ENCODE data around the gene TIMM23B.
A peak's percentile ranks its signal among the peaks of the same experiment; 100 is the strongest.
"Not testable (repeated sequence)": the region's sequence is repeated elsewhere in the genome, so short reads cannot be mapped to it uniquely, and the experiment has no call there.

Gene TIMM23B, protein sequence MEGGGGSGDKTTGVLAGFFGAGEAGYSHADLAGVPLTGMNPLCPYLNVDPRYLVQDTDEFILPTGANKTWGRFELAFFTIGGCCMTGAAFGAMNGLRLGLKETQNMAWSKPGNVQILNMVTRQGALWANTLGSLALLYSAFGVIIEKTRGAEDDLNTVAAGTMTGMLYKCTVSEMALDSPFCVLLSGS

DNA sequence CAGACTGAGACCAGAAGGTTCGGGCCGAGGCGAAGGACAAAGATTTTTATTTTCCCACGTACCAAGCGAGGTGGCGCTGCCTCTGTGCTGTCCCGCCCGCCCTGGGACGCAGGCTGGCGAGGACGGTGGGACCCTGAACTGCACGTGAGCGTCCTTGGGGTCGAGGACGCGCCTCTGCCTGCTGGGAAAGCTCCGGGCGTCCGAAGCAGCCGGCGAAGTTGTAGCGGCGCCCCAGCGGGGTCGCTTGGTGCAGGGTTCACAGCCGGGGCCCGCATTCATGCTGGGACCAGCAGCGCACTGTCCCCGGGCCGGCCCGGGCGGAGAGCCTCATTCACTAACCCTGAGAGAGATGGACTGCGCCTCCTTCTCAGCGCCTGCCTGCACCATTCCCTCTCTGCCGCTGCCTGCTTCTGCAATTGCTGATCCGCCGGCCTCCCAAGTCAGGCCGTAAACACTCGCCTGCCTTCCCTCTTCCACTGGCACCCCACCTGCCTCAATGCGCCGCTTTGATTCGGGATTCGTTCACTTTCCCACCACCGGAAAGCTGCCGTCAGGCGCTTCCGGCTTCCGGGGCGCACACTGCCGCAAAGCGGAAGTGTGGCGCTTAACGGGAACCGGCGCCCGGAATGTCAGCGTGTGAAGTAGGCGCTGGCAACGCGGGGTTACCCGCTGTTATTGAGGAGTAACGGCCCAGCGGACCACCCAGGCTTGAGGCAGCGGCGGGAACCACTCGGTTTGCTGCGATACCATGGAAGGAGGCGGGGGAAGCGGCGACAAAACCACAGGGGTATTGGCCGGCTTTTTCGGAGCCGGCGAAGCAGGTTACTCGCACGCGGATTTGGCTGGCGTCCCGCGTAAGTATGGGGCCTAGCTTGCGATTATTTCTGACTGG, at the start of gene TIMM23B, which contains the start of gene PARG:
TSS of gene TIMM23B (plus strand) at position 607 of the 892 bp plus-strand sequence. CDS start at position 749, 142 bp downstream.
TSS of gene PARG (minus strand) at position 581 of the 892 bp plus-strand sequence. CDS start at position 279, 302 bp downstream.
- DNase-seq = peak; percentile 72

DNA sequence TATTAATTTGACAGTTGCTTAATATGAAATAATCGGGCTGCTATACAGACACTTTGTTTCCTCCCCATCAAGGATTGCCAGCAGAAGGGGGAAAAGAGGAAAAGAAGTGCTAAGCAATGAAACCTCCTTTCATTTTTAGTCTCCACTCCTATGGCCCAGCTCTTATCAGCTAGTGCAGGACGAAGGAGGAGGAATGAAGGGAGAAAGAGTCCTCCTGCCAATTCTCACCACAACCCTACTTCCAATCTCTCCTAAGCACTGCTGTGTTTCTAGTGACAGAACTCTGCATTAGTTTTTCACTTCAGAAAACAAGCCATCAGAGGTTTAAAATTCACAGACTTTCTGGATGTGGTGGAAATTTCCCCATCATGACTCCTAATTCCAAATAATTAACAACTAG, 41.9 kb upstream of the TIMM23B start:
- not testable (repeated sequence) for DNase-seq

DNA sequence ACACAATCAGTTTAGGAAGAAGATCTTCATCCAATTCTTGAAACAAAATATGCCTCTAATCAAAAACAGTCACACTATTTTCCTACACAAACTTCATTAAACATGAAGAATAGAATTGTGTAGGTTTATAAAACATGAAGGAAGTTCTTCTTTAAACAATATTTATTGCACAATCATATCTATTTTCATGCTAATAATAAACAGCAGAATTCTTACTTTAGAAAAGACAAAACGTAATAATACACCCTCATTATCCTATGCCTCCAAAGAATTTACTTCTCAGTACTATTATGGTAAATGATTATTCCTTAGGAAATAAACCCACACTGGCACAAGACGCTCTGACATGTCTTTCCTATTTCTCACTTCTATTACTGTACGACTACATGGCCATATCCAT, 41.4 kb upstream of the TIMM23B start:
- DNase-seq = not testable (repeated sequence)

DNA sequence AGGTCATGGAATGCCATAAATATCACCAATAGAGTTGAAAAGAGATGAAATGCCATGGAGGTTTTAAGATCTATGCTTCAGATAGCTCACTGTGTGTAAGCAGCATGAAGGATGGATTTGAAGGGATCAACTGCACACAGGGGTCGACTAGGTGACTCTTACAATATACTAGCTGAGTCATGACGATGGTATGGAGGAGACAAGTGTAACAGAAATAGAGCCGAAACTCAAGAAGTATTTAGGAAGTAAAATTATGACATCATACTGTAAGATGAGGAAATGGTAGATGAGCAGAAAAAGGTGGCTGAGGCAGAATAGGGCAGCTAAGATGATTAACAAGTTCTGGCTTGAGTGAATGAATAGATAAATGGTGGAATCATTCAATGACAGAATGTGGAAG, 38.0 kb upstream of the TIMM23B start:
- DNase-seq = not testable (repeated sequence)

DNA sequence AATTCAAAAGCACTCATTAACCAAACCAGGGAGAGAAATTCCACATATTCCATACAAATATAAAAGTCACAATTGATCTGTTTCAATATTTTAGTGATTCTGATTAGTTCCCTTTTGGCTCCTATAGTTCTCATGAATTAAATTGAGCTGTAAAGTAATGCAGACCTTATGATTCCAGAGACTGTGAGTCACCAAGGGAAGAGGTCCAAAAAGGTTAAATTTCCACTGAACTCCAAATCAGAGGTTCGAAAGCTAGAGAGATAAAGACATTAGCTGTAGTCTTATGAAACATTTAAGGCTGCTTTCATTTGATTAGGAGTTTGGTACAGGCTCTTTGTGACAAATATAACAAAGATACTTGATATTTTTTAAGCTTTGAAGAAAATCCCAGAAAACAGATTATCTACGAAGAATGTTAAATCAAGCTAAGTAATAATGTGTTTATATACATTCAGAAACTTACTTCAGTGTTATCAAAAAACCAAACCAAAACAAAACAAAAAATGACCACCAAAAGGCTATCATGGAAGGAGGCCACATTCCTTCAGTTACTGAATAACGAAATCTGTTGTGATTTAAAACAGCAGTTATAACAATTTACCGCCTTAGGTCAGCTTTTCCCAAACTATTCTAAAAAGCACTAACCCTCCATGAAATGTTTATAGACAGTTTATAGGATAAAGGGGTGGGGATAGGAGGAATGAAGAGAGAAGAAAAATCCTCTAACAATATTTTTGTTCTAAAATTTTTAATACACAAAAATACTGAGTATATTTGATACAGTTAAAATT, 33.4 kb upstream of the TIMM23B start:
- DNase-seq = not testable (repeated sequence)

DNA sequence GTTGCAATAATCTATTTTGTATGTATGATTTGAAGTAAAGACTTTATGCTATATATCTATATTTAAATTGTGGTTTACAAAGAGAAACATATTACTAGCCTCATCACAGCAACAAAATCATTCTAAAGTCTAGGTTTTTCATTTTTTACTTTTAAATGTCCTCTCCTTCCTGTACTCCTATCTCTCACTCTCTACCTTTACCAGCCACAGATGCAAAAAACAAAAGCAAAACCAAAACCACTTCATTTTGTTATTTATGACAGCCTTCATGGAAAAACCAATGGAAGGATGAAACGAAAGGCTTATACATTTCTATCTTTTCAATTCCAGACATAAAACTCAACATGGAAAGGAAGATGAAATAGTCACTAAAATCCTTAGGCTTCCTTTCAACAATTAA, 31.6 kb upstream of the TIMM23B start:
- not testable (repeated sequence) for DNase-seq

DNA sequence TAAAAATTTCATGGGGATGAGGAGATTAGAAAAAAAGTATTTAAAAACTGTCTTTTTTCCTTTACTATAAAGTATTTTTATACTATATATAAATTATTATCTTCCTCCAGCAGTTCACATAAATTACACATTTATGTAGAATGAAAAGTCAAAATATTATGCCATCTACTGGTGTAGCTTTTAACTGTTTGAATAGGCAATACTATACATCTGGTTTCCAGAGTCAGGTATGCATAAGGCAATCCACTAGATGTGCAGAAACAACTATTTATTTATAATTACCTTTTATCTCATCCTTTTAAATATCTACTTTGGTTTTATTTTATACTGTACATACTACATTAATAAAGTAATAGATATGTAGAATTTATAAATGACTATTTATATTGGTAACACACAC, 25.4 kb upstream of the TIMM23B start:
- DNase-seq = not testable (repeated sequence)

DNA sequence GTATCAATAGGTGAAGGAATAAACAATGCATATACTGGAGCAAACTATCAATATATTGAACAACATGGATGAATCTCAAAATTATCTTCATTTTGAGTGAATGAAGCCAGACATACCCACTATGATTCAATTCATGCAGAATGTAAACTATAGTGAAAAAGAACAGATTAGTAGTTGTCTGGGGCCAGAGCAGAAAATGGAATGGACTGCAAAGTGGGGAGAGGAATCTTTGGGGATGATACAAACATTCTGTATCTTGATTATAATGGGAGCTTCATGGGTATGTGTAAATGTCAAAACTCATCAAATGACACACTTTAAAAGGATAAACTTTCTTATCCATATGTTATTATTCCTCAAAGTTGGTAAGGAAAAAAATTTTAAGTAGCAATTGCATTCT, 23.9 kb upstream of the TIMM23B start:
- DNase-seq = not testable (repeated sequence)

DNA sequence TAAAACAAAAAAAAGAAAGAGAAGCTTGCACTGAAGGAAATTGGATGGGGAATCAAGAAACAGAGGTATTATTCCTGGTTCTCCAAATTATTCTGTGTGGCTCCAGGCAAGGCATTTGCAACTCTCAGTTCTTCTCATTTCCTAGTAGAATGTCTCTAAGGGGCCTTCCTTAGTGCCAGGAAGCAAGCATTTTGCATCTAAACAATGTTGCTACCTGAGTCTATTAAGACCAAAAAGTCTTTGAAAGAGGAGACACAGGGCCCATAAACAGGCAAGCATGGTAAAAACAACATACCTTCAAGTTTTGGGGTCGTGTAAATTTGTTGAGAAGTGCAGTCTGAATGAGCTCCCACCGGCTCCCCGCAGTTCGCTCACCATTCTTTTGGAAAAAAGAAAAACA, 19.8 kb upstream of the TIMM23B start:
- DNase-seq = not testable (repeated sequence)

DNA sequence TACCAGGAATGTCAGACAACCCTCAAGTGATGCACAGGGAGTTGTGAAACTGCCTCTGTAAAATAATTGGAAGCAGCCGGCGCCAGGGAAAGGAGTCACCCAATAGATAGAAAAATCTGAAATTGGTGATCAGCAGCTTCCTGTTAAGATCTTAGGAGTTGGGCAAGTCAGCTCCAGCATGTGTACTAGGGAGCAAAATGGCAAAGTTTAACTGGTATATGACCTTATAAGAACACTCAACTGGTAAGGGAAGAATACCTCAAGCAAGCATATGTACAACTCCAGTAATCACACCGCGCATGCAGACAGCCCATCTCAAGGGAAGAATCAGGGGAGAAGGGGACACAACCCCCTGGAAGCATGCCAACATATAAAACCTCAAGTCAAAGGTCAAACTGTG, 18.3 kb upstream of the TIMM23B start:
- not testable (repeated sequence) for DNase-seq

DNA sequence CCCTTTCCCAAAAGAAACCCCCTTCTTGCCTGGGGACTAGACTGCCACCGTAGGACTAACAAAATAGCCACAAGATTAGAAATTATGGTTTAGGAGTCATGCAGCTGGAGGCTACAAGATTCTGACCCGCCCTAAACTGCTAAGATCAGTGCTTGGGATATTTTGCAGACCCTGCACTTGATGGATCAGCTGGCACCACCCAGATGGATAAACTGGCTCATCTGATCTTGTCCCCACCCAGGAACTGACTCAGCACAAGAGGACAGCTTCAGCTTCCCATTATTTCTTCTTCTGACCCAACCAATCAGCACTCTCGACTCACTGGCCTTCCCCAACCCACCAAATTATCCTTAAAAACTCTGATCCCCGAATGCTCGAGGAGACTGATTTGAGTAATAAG, 10.6 kb upstream of the TIMM23B start:
- not testable (repeated sequence) for DNase-seq

DNA sequence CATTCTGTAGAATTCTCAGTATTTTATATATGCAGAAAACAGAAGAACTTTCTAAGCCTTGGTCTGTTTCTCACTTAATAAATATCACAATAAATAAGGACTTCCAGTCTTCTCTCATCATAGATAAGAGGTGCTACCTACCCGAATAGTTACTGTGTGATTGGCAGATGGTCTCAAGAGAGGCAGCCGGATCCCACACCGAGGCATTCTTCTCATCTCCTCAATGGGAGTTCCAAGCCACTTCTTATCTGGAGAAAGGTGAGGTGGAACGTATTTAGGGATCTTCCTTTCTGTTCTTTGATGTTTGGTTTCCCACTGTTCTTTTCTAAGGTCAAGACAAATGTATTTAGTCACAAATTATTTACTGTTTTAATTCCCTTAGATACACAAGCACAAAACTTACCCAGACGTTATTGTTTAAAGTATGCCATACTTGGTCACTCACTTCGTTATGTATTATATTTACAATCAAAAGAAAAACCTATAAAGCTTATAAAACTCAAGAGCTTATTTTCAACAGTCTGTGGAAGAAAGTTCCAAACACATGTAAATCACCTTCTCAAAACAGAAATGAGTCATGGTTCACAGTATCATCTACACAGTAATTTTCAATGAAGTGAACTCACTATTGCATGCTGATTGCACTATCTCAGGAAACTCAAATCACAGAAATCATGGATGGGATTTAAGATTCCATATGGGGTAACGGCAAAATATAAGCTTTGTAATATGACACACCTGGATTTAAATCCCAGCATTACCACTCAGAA, 9.7 kb upstream of the TIMM23B start:
- not testable (repeated sequence) for DNase-seq

DNA sequence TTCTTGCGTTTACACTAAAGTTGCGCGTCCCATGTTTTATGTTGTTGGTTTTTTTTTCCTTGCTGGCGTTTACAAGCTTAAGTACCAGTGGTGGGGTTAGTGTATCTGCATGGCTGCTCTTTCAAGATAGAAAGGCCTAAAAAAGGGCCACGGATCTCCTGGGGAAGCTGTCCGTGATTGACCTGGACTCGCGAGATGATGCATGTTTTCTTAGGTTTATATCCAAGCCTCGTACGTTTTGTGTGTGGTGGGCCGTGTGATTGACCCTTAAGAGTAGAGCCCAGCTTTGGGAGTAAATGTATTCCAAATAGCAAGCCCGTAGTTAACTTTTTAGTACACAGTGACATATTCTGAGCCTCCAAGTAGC, 469 bp downstream of the TIMM23B start:
- DNase-seq = not testable (repeated sequence)

DNA sequence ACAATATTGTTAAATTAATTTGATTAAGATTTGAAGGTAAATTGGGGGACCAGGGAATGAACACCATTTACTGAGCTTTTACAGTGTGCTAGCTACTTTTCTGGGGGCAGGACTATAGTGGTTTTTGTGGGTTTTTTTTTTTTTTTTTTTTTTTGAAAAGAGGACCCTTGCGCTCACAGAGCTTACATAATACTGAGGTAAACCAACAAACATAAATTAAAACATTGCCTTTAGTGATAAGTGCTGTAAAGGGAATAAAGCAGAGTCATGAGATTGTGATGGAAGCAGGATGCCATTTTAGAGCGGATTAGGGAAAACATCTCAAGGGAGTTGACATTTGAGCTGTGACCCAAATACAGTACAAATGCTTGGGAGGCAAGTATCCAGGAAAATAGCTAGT, 1.8 kb downstream of the TIMM23B start:
- not testable (repeated sequence) for DNase-seq

DNA sequence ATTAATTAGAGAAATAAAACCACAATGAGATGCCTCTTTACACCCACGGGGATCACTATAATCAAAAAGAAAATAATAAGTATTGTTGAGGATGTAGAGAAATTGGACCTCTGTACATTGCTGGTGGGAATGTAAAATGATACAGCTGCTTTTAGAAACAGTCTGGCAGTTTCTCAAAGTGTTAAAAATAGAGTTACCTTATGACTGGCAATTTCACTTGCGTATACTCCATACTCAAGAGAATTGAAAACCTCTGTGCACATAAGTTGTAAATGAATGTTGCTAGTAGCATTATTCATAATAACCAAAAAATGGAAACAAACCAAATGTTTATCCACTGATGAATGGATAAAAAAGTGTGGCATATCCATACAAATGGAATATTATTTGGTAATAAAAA, 6.3 kb downstream of the TIMM23B start:
- DNase-seq = not testable (repeated sequence)

DNA sequence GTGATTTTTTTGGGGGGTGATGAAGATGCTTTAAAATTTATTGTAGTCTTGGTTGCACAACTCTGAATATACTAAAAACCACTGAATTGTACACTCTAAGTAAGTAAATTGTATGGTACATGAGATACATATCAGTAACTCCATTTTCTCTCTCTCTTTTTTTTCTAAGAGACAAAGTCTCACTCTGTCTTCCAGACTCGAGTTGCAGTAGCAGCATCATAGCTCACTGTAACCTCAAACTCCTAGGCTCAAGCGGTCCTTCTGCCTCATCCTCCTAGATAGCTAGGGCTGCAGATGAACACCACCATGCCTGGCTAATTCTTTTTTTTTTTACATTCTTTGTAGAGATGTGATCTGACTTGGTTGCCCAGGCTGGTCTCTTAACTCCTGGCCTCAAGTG, 6.9 kb downstream of the TIMM23B start:
- not testable (repeated sequence) for DNase-seq

DNA sequence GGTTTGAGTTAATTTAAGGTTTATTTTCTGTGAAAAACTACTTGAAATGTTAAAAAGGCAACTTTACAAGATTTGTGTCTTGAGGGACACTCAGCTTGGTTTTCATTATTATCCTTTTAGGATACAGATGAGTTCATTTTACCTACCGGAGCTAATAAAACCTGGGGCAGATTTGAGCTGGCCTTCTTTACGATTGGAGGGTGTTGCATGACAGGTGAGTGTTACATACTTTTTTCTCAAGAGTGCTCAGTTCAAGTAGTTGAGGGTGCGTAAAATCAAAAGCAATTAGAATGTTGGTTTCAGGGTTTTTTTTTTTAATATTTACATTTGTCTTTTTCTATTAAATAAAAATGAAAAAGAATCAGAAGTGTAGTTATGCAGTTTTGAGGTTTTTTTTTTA, 10.2 kb downstream of the TIMM23B start:
- not testable (repeated sequence) for DNase-seq

DNA sequence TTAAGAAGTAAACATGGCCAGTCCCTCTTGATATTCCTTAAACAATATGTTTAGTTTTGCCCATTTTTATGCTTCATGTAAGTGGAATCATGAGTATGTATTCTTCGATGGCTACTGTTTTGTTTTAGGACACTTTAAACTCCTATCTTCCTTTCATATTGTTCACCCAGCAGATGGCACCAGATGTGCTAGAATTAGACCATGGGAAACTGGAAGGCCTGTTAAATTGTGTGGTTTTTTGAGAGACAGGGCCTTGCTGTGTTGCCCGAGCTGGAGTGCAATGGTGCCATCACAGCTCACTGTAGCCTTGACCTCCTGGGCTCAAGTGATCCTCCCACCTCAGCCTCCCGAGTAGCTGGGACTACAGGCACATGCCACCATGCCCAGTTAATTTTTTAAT, 11.3 kb downstream of the TIMM23B start:
- DNase-seq = not testable (repeated sequence)

DNA sequence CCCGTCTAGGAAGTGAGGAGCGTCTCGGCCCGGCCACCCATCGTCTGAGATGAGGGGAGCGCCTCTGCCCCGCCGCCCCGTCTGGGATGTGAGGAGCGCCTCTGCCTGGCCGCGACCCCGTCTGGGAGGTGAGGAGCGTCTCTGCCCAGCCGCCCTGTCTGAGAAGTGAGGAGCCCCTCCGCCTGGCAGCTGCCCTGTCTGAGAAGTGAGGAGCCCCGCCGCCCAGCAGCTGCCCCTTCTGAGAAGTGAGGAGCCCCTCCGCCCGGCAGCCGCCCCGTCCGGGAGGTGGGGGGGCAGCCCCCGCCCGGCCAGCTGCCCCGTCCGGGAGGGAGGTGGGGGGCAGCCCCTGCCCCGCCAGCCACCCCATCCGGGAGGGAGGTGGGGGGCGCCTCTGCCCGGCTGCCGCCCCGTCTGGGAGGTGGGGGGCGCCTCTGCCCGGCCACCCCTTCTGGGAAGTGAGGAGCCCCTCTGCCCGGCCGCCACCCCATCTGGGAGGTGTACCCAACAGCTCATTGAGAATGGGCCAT, 28.5 kb downstream of the TIMM23B start:
- DNase-seq = not testable (repeated sequence)

DNA sequence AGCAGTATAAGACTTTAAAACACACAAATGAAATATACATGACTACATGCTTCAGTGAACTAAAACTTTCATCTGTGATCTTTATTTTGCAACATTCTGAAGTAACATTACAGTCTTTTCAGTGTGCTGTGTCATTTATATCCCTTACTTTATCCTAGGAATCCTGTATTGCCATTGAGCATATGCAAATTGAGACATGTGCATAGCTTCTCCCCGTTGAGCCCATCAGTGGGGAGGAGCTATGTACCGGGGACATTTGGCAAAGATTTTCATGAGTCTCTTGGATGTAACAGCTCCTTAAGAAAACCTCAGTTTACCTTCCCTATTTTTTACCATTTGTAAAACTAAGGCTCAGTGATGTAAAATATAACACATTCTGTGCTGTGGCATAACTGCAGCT, 29.6 kb downstream of the TIMM23B start:
- DNase-seq = not testable (repeated sequence)

DNA sequence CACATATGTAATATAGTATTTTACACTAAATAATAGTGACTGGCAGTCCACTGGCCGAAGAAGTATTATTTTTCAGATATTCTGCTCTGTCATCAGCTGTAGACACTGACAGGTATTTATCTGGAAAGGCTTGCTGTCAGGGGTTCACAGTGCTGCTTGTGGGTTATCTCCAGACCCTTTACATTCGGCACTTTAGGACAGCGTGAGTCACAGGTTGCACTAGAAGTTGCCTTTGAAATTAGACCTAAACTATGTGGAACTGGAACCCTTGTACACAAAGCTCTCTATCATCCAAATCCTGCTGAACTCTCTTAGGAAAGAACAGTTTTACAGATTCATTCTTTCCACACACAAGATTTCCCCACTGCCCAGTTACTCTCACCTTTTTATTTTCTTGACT, 30.2 kb downstream of the TIMM23B start:
- not testable (repeated sequence) for DNase-seq

DNA sequence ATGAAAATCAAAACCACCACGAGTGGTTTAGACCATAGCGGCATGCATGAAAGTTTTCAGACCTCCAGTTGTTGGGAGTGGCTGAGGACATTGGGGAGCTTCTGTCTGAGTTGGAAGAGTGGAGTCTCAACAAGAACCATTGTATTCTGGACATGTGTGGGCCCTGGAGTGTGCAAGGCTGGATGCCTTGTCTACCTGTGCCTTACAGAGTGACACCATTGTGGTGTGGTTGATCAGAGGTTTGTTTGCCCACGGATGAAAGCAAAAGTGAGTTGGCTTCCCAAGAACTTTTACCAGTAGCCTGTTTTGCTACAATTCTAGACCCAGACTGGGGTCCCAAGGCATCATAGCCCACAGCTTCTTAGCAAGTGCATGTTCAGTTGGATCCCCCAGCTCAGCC, 35.9 kb downstream of the TIMM23B start:
- DNase-seq = not testable (repeated sequence)

Measured in T1000 (cell line).